Spleen (tissue), 7 donors: ENCODE data around the gene NAT14.

Experiments used
- CTCF ChIP-seq, 11 experiments: fragments of 200-600 bp in 7 of 11; fragments of 450-650 bp in 4 of 11; sonication (generic) in 4 of 11; IDR thresholded peaks in 8 of 11; conservative IDR thresholded peaks in 3 of 11; 1 replicate in 7 of 11; 2 replicates in 4 of 11; pipeline versions ENCODE4 v1.4.0 to v1.8.0; 2016 to 2021; ENCODE audit warnings: antibody characterized with exemption in 11 of 11, inconsistent platforms in 4 of 11, mild to moderate bottlenecking in 1 of 11
- POLR2AphosphoS5 ChIP-seq, 3 donors: sonication (generic); formaldehyde crosslinking; IDR thresholded peaks; one replicate each; pipeline ENCODE4 v1.5.1; 2017; ENCODE audit warnings: antibody characterized with exemption in 3 of 3
- donor health status: DM: no; HTN: no; CAD: no; lungs with moderate emphysema.
- donor health status: DM: no; HTN: no; CAD: no.
- donor health status: DM: no; HTN: no; CAD: no.

GRCh38 chr19:55457683-55458457 lies 27.1 kb upstream of the NAT14 start:
- no peak for TF ChIP-seq CTCF (IDR thresholded peaks at IDR 0.05 in 8 of 11, conservative IDR thresholded peaks at IDR 0.05 in 3 of 11)
- TF ChIP-seq POLR2AphosphoS5 (IDR thresholded peaks at IDR 0.05): no peak
